Activated naive CD4-positive, alpha-beta T cell treated with anti-CD3 and anti-CD28 coated beads, Interleukin-2, amount 50 U/mL, for 24 hours (primary cell): Measurements from ENCODE around the gene PPP1R9A.

Experiments
- H3K27ac Mint-ChIP-seq: one replicate; pipeline ENCODE4 v1.8.0; 2021; ENCODE audit warnings: mild to moderate bottlenecking, mixed read lengths
- H3K27me3 Mint-ChIP-seq: one replicate; pipeline ENCODE4 v1.8.0; 2021; ENCODE audit warnings: mixed read lengths
- H3K36me3 Mint-ChIP-seq: one replicate; pipeline ENCODE4 v1.8.0; 2021; ENCODE audit warnings: mixed read lengths
- H3K4me1 Mint-ChIP-seq: one replicate; pipeline ENCODE4 v1.8.0; 2021; ENCODE audit warnings: mixed read lengths
- H3K4me3 Mint-ChIP-seq: one replicate; pipeline ENCODE4 v1.8.0; 2021; ENCODE audit warnings: mild to moderate bottlenecking, mixed read lengths
- H3K9me3 Mint-ChIP-seq: one replicate; pipeline ENCODE4 v1.8.0; 2021; ENCODE audit warnings: mixed read lengths

Gene PPP1R9A

DNA sequence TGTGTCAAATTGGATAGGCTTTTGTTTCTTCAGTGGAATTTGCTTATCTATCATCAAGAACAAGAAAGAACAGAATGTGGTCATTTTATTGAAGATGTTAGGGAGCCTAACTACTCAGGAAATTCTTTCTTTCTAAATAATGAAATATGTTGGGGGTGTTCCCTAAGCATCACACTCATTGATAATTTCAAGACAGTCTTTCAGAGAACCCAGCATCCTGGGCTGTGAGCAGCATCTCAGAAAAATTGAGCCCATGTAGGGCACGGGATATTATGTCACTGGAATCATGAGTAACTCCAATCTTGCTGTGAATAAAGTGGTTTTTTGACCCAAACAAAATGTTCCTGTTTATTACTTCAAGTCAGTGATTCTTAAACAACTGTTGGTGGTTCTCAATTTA, 389.6 kb downstream of the PPP1R9A start:
- Mint-ChIP-seq H3K4me1 (no peaks in the 10 kb centered on the region), H3K36me3 (no peaks in the 10 kb centered on the region), H3K27ac (no peak overlapping the region), H3K27me3 (peaks cover 3% of the 10 kb centered on the region), H3K4me3 (no peak overlapping the region), H3K9me3 (no peaks in the 10 kb centered on the region)

DNA sequence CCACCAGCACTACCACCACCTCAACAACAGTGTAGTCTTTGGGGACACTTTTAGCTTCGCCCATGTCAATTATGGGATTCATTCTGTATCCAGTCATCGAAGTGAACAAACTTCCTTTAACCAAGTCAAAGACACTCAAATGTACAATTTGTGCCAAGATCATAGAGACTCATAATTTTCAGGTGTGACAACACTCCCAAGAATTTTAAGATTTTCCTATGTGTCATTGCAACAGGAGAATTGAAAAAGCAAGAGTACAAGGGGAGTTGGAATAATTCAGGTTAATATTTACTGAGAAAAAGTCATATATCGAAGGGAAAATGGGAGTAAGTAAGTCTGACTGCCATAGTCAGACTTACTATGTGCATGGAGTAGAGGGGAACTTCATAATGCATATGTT, 390.7 kb downstream of the PPP1R9A start:
- Mint-ChIP-seq H3K4me1 (no peaks in the 10 kb centered on the region), H3K36me3 (no peaks in the 10 kb centered on the region), H3K9me3 (no peaks in the 10 kb centered on the region), H3K4me3 (no peak overlapping the region), H3K27ac (no peak overlapping the region), H3K27me3 (peaks cover 3% of the 10 kb centered on the region)

DNA sequence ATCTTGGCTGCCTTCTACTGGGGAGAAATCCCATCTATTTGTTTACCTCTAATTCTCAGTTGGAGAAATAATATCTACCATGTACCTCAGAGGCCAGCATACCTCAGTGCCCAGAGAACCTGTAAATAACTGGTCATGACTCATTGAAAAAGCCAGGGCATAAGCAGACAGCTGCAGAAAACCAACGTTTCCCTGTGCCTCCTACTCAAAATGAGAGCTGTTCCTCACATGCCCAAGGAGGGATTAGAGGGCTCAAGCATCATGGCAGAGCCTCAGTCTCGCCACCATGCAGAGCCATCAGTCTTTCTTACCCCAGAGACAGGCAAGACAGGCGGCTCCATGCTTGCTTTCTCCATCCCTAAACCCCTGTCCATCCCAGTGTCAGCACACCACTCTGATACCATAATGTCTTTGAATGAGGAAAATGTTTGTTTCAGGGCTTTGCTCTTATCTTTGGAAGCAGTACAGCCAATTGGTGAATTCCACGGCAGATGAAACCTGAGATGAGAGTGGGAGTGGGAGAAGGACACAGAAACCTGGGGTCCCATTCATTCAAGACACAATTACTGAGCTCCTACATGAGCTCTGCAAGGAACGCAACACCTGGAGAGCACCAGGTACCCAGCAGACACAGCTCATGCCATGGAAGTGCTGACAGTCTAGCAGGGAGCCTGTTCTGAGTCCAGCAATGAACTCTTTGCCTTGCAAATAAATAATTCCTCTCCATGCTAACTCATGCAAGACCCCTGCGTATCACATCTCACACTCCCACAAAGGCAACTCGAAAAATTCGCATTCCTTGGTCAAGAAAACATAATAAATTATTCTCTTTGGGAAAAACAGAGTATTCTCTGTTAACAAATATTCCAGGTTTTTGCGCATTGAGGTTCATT, 395.9 kb downstream of the PPP1R9A start:
- H3K27me3 Mint-ChIP-seq, result peaks cover 3% of the 10 kb centered on the region
- H3K9me3 Mint-ChIP-seq, result no peaks in the 10 kb centered on the region
- no peaks in the 10 kb centered on the region for H3K4me1 Mint-ChIP-seq
- H3K4me3 Mint-ChIP-seq, result no peak overlapping the region
- H3K36me3 Mint-ChIP-seq, result no peaks in the 10 kb centered on the region
- no peak overlapping the region for H3K27ac Mint-ChIP-seq

DNA sequence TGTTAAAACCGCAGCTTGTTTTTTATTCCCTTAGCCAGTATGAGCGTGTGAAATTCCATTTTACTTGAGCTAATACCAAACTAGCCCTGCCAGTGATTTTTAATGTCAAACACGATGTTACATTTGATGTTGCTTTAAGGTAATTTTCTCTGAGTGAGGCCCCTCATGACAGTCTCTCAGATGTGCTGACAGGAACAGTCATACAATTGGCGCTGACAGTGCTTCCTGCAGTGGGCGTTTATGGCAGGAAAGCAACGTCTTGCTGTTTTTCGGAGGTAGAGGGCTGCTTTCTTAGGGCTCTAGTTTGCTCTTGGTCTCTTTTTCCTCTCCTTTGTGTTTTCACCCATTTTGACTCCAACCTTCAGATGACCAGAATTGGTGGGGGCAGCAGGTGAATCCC, 397.6 kb downstream of the PPP1R9A start:
- Mint-ChIP-seq H3K4me1 (no peaks in the 10 kb centered on the region), H3K9me3 (no peaks in the 10 kb centered on the region), H3K27ac (no peak overlapping the region), H3K4me3 (no peak overlapping the region), H3K27me3 (no peaks in the 10 kb centered on the region), H3K36me3 (no peaks in the 10 kb centered on the region)

DNA sequence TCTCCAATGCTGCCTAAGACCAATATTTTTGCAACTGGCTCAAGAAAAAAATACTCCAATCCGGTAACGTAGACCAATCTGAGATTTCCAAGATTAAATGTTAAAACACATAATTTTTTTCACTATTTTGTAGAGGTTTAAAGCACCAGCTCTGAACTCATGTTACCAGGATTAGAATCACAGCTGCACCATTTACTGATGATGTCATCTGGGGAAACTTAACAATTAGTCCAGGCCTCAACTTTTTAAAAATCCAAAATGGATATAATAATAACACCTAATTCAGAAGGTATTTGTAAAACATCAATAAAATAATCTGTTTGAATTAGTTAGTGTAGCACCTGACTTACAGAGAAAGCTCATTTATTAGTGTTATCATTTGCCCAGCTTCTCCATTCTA, 402.6 kb downstream of the PPP1R9A start:
- Mint-ChIP-seq H3K36me3 (no peaks in the 10 kb centered on the region), H3K27me3 (peaks cover 4% of the 10 kb centered on the region), H3K27ac (no peak overlapping the region), H3K4me3 (no peak overlapping the region), H3K9me3 (no peaks in the 10 kb centered on the region), H3K4me1 (no peaks in the 10 kb centered on the region)

DNA sequence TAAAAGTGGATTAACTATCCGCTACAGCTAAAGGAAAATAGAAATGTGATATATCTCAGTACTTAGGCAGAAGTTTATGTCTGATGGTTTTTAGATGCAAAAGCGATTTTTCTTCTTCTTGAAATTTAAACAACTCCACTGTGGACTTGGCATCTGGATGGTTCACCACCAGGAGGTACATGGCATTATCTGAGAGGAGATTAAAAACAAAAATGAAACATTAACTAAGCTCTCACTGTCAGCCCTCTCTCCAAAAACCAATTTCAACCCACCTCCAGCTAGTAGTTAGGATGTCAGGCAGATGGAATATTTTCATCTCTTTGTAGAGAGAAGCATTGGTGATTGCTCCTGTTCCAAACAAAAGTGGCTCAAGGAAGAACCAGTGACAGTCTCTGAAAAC, 404.0 kb downstream of the PPP1R9A start:
- H3K36me3 Mint-ChIP-seq, result no peaks in the 10 kb centered on the region
- H3K27ac Mint-ChIP-seq, result no peak overlapping the region
- no peaks in the 10 kb centered on the region for H3K9me3 Mint-ChIP-seq
- H3K4me3 Mint-ChIP-seq, result no peak overlapping the region
- H3K4me1 Mint-ChIP-seq, result no peaks in the 10 kb centered on the region
- peaks cover 4% of the 10 kb centered on the region for H3K27me3 Mint-ChIP-seq

DNA sequence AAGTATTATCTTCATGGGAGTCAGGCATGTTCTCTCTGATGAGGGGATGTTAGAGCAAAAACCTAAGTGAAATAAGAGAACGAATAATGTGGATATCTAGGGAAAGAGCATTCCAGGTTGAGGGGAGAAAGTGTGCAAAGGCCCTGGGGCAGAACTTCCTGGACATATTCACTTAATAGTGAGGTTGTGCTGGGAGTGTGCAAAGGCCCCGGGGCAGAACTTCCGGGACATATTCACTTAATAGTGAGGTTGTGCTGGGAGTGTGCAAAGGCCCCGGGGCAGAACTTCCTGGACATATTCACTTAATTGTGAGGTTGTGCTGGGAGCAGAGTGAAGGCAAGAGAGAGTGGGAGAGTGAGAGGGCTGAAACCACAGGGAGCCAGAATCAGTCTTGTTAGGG, 405.2 kb downstream of the PPP1R9A start:
- Mint-ChIP-seq H3K4me1 (no peaks in the 10 kb centered on the region), H3K9me3 (no peaks in the 10 kb centered on the region), H3K27me3 (peaks cover 4% of the 10 kb centered on the region), H3K27ac (no peak overlapping the region), H3K36me3 (no peaks in the 10 kb centered on the region), H3K4me3 (no peak overlapping the region)

DNA sequence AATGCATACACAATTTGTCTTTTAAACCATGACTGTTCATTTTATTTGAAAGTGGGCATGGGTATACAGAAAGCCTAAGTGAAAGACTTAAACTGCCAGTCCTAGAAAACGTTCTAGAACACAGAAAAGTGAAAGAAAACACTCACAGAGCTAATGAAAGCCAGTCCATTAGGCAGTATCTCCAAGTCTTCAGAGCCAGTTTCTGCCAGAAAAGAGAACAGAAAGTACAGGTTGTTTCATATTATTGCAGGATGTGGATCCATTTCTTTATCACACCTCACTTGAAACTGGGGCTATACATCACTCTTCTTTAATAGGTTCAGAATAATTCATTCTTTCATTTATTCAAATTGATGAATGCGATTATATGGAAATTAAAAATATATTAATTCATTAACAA, 409.2 kb downstream of the PPP1R9A start:
- no peak overlapping the region for H3K27ac Mint-ChIP-seq
- H3K36me3 Mint-ChIP-seq, result no peaks in the 10 kb centered on the region
- H3K27me3 Mint-ChIP-seq, result peaks cover 1% of the 10 kb centered on the region
- H3K9me3 Mint-ChIP-seq, result no peaks in the 10 kb centered on the region
- no peaks in the 10 kb centered on the region for H3K4me1 Mint-ChIP-seq
- H3K4me3 Mint-ChIP-seq, result no peak overlapping the region

DNA sequence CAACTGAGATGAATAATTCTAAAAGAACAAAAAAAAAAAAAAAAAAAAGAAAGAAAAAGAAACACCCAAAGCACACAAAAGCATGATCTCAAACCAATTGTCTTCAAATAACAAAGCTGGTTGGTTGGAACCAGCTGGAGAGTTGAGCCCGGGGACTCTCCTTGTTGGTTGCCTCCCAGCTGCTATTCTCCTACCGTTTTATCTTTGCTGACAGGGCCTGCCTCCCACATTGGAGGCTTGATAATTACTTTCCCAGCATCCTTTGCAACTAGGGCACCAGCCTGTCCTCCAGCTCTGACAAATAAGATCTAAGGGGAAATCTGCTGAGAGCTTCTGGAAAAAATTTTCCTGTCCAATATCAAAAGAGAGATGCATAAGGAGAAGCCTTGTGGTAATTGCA, 410.2 kb downstream of the PPP1R9A start:
- peaks cover 1% of the 10 kb centered on the region for H3K27me3 Mint-ChIP-seq
- H3K27ac Mint-ChIP-seq, result no peak overlapping the region
- no peaks in the 10 kb centered on the region for H3K36me3 Mint-ChIP-seq
- H3K4me3 Mint-ChIP-seq, result no peak overlapping the region
- H3K9me3 Mint-ChIP-seq, result no peaks in the 10 kb centered on the region
- H3K4me1 Mint-ChIP-seq, result no peaks in the 10 kb centered on the region

DNA sequence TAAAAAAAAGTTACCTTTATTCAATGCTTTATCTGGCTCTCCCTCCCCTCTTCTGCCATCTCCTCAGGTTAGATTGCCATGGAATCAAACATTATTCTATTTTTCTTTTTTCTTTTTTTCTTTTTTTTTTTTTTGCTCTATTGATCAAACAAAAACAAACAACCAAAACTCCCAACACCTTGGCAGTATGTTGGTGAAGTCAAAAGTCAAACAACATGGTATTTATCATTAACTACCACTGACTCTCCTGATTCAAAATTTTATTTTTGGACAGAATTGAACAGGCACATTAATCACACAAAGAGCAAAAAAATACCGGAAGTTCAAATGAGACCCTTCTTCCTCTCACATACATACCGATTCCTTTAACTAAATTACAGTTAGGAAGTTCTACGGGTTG, 410.6 kb downstream of the PPP1R9A start:
- H3K4me3 Mint-ChIP-seq, result no peak overlapping the region
- peaks cover 1% of the 10 kb centered on the region for H3K27me3 Mint-ChIP-seq
- no peak overlapping the region for H3K27ac Mint-ChIP-seq
- no peaks in the 10 kb centered on the region for H3K9me3 Mint-ChIP-seq
- no peaks in the 10 kb centered on the region for H3K4me1 Mint-ChIP-seq
- no peaks in the 10 kb centered on the region for H3K36me3 Mint-ChIP-seq

DNA sequence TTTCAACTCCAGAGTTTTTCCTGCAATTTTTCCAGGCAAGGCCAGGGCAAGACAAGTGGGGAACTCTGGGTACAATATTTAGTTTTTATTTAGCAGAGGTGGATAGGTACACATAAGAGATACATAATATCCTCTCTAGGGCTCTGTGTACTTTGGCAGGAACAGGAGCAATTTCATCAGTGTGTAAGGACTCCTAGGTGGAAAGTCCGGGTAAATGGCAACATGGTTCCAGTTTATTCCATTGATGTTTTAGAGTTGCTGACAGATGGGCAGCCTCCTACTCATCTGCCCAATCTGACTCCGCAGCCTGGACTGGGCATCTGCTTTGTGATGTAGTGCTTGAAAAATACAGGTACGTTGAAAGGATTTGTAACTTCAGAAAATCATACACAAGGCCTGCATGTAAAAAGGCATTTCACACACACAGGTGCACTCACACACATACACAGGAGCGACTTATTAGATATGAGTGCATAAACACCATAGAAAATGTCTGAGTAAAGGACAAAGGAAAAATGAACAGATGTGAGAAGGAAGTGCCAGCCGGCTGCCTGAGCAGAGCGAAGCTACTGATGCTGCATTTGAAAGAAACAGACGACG, 411.2 kb downstream of the PPP1R9A start:
- Mint-ChIP-seq H3K4me1 (no peaks in the 10 kb centered on the region), H3K27ac (no peak overlapping the region), H3K27me3 (peaks cover 1% of the 10 kb centered on the region), H3K9me3 (no peaks in the 10 kb centered on the region), H3K4me3 (no peak overlapping the region), H3K36me3 (no peaks in the 10 kb centered on the region)

DNA sequence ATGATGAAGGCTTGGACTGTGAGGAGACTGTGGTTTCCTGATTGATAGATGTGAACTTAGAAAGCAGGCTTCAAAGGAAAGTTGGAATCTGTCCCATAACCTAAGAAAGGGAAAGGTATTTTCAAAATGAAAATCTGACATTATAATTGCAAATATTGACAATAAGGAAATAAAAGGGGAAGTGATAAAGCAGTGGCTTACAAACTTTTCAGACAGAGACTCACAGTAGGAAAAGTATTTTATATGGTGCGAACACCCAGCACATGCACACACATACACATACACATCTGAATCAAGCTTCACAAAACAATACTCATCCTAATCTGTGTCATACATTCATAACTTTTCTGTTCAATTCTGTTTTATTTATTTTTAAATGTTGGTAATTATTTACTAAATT, 412.2 kb downstream of the PPP1R9A start:
- H3K9me3 Mint-ChIP-seq, result no peaks in the 10 kb centered on the region

DNA sequence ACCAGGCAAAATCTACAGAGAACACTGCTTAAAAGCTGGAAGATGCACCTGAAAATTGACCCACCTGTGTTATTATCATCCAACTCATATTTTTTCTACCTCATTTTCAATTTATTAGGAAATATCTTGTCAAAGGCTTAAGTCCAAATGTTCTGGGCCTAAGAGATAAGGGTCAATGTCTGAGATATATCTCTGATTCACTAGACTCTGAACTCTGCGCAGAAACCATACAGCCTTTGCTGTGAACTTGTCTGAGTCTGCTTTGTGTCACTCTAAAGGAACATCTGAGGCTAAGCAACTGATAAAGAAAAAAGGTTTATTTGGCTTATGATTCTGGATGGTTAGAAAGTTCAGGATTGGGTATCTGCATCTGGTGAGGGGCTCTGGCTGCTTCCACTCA, 413.3 kb downstream of the PPP1R9A start:
- peaks cover 3% of the 10 kb centered on the region for H3K27me3 Mint-ChIP-seq
- H3K9me3 Mint-ChIP-seq, result no peaks in the 10 kb centered on the region
- H3K4me3 Mint-ChIP-seq, result no peak overlapping the region
- H3K4me1 Mint-ChIP-seq, result peaks cover 3% of the 10 kb centered on the region
- H3K27ac Mint-ChIP-seq, result no peak overlapping the region
- no peaks in the 10 kb centered on the region for H3K36me3 Mint-ChIP-seq

More for the DNA sequence above, 412.2 kb downstream of the PPP1R9A start:
- Mint-ChIP-seq H3K4me1 (no peaks in the 10 kb centered on the region), H3K27me3 (no peaks in the 10 kb centered on the region), H3K4me3 (no peak overlapping the region), H3K36me3 (no peaks in the 10 kb centered on the region), H3K27ac (no peak overlapping the region)

DNA sequence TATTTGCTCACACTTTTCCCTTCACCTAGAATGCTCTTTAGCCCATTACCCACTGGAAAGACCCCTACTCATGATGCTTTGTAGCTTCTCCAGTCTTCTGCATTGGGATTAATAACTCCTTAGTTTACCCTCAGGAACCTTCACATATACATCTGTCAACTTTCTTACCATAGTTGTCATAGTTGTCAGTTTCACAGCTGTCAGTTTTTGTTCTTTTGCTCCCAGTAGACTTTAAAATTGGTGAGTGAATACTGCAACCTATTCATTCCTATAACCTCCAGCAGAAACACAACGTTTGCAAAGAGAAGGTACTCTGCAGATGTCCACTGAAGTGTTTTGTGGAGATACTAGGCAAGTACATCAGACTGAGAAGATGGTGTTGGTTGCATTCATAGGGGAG, 414.3 kb downstream of the PPP1R9A start:
- Mint-ChIP-seq H3K9me3 (no peaks in the 10 kb centered on the region), H3K4me1 (peaks cover 3% of the 10 kb centered on the region), H3K36me3 (no peaks in the 10 kb centered on the region), H3K27me3 (peaks cover 5% of the 10 kb centered on the region), H3K27ac (no peak overlapping the region), H3K4me3 (no peak overlapping the region)

DNA sequence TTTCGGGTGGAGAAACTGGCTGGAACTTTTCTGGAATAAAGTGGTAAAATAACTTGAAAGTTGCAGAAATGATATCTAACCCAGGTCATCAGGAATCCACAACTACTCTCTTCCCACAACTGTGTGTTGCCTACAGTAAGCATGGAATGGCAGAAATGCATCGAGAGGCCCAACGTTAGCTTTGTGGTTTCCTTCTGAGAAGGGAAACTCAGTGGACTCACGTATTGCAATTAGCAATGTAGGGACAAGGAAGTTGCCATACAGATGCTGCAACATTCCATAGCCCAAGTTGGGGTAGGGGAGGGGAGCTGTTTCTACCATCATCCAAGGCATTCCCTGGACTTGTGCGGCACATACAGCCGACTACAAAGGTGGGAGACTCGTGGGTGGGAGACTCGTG, 415.0 kb downstream of the PPP1R9A start:
- Mint-ChIP-seq H3K4me3 (no peak overlapping the region), H3K4me1 (peaks cover 3% of the 10 kb centered on the region), H3K27me3 (peaks cover 5% of the 10 kb centered on the region), H3K9me3 (no peaks in the 10 kb centered on the region), H3K36me3 (no peaks in the 10 kb centered on the region), H3K27ac (no peak overlapping the region)

DNA sequence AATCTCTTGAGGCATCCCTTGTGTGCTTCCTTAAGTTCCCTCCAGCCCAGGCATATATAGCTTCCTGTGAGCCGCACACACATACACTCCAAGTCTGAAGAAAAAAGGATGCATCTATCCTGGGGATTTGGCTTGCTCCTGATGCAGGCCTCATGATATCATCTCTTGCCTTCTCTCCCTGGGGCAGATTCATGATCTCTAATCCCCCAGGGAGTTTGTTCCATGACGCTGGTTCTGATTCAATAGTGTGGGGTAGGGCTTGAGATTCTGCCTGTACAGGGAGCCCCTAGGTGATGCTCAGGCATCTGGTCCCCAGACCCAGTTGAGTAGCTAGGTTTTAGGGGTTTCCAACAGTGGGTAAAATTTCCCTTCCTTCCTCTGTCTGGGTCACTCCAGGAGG, 415.5 kb downstream of the PPP1R9A start:
- Mint-ChIP-seq H3K27me3 (peaks cover 5% of the 10 kb centered on the region), H3K27ac (no peak overlapping the region), H3K9me3 (no peaks in the 10 kb centered on the region), H3K4me1 (peaks cover 3% of the 10 kb centered on the region), H3K4me3 (no peak overlapping the region), H3K36me3 (no peaks in the 10 kb centered on the region)
